Coronary artery (tissue), 2 donors: ENCODE results near the gene NKX3-2.

Experiments used
- DNase-seq: peaks from one replicate; pipeline ENCODE4 v3.0.0-alpha.2; 2017; ENCODE audit warnings: low spot score
- H3K27ac ChIP-seq, 2 donors: fragments of 200-600 bp; sonication (generic); one replicate each; pipeline ENCODE4 v1.5.1; 2016 to 2019
- H3K4me3 ChIP-seq: fragments of 200-600 bp; sonication (generic); 2 replicates; pipeline ENCODE4 v1.5.1; 2016; ENCODE audit warnings: mild to moderate bottlenecking, moderate library complexity
- TF ChIP-seq, protein P1 (sequence below): fragments of 200-600 bp; sonication (generic); IDR thresholded peaks from one replicate; pipeline ENCODE4 v1.5.1; 2019; ENCODE audit warnings: antibody characterized with exemption

The NKX3-2 gene

DNA sequence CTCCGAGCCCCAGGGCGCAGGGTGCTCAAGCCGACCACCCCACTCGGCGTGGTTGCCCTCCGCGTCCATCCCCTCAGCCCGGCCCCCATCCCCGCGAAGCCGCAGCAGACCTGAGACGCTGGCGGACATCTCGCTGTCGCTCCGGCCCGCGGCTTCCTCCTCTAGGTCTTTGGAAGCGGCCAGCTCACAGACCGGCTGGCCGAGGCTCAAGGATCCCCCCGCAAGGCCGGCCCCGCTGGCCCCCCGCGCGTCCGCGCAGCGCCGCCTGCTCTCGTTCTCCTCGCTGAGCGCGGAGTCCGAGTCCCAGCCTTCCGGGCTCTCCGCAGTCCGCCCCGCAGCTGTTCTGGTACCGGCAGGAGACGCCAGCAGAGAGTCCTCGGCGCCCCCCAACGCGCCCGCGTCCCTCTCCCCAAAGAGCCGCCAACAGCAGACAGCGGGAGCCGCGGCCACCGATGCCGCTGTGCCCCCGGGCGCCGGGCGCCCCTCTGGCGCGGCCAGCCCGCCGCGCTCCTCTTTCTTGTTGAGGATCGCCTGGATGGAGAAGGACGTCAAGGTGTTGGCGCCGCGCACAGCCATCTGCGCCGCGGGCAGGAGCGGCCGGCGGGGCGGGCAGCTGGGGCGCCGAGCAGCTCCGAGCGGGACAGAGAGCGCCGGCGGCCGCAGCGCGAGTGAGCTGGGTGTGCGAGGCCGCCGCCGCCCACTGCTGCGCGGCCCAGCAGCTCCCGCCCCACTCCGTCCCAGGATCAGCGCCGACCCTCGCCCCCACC lies at the start of gene NKX3-2:
NKX3-2 (minus strand) TSS at position 670 of the 767 bp plus-strand sequence; CDS start at position 576, 94 bp downstream.
- no peak within 1 kb of the TSS for H3K27ac ChIP-seq
- TF ChIP-seq, protein P1, sequence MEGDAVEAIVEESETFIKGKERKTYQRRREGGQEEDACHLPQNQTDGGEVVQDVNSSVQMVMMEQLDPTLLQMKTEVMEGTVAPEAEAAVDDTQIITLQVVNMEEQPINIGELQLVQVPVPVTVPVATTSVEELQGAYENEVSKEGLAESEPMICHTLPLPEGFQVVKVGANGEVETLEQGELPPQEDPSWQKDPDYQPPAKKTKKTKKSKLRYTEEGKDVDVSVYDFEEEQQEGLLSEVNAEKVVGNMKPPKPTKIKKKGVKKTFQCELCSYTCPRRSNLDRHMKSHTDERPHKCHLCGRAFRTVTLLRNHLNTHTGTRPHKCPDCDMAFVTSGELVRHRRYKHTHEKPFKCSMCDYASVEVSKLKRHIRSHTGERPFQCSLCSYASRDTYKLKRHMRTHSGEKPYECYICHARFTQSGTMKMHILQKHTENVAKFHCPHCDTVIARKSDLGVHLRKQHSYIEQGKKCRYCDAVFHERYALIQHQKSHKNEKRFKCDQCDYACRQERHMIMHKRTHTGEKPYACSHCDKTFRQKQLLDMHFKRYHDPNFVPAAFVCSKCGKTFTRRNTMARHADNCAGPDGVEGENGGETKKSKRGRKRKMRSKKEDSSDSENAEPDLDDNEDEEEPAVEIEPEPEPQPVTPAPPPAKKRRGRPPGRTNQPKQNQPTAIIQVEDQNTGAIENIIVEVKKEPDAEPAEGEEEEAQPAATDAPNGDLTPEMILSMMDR, result no peak

DNA sequence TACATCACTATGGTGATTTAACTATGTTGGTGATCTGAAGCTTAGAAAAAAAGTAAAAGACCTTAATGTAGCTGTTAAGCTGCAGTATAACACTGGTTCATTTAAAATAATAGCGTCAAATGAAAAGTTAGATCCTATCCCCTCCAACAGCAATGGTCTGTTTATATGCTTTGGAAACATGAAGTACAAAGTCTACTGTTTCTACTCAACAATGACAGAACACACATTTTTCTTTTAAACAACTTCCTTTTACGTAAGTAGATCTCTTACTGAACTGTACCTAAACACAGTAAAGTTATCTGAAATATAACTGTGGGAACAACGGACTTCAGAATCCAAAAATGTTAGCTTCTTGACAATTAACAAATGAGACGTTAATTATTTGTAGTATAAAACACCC lies 47.9 kb upstream of the NKX3-2 start:
- TF ChIP-seq, protein P1, result no peak

More for the DNA sequence above, at the start of gene NKX3-2:
- no peak for DNase-seq
- H3K4me3 ChIP-seq, result peak within 1 kb of the TSS; percentile 66

DNA sequence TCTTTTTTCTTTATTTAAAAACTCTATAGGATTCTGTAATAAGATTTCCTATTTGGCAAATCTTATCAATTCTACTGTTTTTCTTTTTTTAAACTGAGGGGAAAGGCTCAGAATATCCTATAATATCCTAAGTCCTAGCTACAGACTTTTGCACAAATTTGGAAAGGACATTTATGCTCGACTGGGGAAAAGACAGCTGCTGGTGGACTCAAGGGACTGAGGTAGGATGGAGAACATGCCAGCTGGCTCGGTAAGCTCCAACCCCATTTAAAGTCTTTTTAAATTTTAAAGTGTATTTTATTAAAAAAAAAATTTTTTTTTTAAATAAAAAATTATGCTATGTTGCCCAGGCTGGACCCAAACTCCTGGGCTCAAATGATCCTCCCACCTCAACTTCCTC lies 46.5 kb upstream of the NKX3-2 start:
- no peak for DNase-seq

More for the DNA sequence above, 47.9 kb upstream of the NKX3-2 start:
- no peak for DNase-seq
- Histone ChIP-seq H3K4me3 (no peak overlapping the region), H3K27ac (no peak overlapping the region)

DNA sequence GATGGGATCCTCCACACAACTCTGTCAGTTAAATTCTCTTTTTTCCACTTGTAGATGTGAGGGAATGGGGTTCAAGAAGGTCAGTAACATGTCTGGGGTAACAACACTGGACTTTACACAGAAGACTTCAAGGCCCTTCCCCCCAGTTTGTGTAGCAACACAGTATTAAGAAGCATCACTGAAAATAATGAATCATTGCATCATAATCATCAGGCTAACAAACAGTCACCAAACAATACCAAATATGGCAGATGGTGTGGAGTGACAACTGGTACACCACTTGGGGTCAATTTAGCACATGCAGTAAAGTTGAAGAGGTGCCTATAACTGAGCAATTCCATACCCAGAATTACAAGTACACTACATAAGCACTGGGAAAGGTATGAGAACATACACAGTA lies 44.6 kb upstream of the NKX3-2 start:
- Histone ChIP-seq H3K4me3 (no peak overlapping the region), H3K27ac (no peak overlapping the region)
- no peak for DNase-seq
- TF ChIP-seq, protein P1, result no peak

More for the DNA sequence above, 46.5 kb upstream of the NKX3-2 start:
- Histone ChIP-seq H3K4me3 (no peak overlapping the region), H3K27ac (no peak overlapping the region)
- TF ChIP-seq, protein P1, result no peak

DNA sequence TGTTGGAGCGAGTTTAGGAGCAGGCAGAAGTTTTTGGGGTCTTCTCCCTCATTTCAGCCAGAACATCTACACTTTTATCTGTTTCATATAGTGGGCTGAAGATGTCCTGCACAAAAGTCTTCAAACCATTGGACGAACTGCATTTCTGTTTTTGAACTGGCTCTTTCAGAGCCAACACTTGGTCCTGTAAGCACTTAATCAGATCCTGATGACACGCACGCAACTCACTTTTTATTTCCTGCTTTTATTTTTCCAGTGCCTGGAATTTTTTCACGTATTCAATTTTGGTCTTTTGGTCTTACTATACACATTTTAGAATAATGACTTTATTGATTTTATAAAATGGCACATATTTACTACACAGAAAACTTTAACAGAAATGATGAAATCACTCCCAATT lies 40.2 kb upstream of the NKX3-2 start:
- Histone ChIP-seq H3K27ac (no peak overlapping the region), H3K4me3 (no peak overlapping the region)
- TF ChIP-seq, protein P1, result no peak
- no peak for DNase-seq

DNA sequence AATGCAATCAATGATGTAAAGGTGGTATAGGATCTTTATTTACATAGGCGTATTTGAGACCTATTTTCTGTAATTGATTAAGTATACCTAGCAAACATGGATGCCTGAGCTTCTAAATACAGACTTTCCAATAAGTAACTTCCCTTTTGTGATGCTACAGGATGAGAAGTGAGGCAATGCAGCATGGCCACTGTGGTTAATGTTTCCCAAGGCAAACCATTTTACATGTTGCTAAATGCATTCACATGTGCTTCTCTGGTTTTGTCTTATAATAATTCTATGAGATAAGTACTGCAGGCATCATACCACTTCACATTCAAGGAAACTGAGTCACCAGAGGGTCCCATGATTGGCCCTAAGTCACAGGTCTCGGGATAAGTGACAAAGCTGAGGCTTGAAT lies 35.7 kb upstream of the NKX3-2 start:
- no peak overlapping the region for H3K4me3 ChIP-seq
- TF ChIP-seq, protein P1, result no peak
- no peak for DNase-seq
- no peak overlapping the region for H3K27ac ChIP-seq

DNA sequence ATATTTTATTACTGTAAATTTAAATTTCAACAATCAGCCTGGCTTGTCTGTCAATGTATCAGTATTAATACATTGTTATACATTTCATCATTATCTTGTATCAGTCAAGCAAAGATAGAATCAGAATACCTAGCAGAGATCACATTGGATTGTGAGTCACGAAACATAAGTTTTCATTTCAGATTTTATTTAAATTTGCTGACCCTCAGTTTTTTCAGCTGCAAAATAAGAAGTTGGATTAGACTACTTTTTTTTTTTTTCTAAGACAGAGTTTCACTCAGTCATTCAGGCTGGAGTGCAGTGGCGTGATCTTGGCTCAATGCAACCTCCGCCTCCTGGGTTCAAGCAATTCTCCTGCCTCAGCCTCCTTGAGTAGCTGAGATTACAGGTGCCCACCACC lies 33.4 kb upstream of the NKX3-2 start:
- TF ChIP-seq, protein P1, result no peak
- no peak overlapping the region for H3K27ac ChIP-seq
- no peak overlapping the region for H3K4me3 ChIP-seq
- DNase-seq, result no peak
